ENCODE data around the gene CHST7.

GRCh38 chrX:46551494-46552128 lies 22.0 kb upstream of the CHST7 start:
- TF ChIP-seq FOS (IDR thresholded peaks at IDR 0.05; ENCODE audit: low read depth, low read length) (no peak), RAD21 (IDR thresholded peaks at IDR 0.05; ENCODE audit: low read length) (no peak), ELK1 (IDR thresholded peaks at IDR 0.05; ENCODE audit: borderline replicate concordance, low read depth, low read length) (no peak), NFE2L2 (IDR thresholded peaks at IDR 0.05; ENCODE audit: low read depth, low read length) (no peak), POLR2A (IDR thresholded peaks at IDR 0.05; ENCODE audit: low read depth, low read length) (no peak), RCOR1 (IDR thresholded peaks at IDR 0.05; ENCODE audit: insufficient replicate concordance, low read length) (no peak), SMC3 (IDR thresholded peaks at IDR 0.05; ENCODE audit: low read depth, low read length) (no peak)
- TF ChIP-seq, protein P1, sequence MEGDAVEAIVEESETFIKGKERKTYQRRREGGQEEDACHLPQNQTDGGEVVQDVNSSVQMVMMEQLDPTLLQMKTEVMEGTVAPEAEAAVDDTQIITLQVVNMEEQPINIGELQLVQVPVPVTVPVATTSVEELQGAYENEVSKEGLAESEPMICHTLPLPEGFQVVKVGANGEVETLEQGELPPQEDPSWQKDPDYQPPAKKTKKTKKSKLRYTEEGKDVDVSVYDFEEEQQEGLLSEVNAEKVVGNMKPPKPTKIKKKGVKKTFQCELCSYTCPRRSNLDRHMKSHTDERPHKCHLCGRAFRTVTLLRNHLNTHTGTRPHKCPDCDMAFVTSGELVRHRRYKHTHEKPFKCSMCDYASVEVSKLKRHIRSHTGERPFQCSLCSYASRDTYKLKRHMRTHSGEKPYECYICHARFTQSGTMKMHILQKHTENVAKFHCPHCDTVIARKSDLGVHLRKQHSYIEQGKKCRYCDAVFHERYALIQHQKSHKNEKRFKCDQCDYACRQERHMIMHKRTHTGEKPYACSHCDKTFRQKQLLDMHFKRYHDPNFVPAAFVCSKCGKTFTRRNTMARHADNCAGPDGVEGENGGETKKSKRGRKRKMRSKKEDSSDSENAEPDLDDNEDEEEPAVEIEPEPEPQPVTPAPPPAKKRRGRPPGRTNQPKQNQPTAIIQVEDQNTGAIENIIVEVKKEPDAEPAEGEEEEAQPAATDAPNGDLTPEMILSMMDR (conservative IDR thresholded peaks at IDR 0.05; ENCODE audit: low read depth, low read length): no peak
